GM19467 (cell line): ENCODE results near the gene SPACA6.

Experiments
- ATAC-seq: cut with Tn5 transposase; IDR thresholded peaks from one replicate; pipeline ENCODE4 v1.9.1; 2021; ENCODE audit warnings: mild to moderate bottlenecking, moderate library complexity; ENCODE audit not compliant: unreplicated experiment

The SPACA6 gene

GRCh38 chr19:51688671-51689571 is 4.2 kb upstream of the SPACA6 start:
- no peak for ATAC-seq

GRCh38 chr19:51689751-51690453 is 3.2 kb upstream of the SPACA6 start:
- no peak for ATAC-seq

GRCh38 chr19:51690454-51691073 is 2.6 kb upstream of the SPACA6 start:
- no peak for ATAC-seq

GRCh38 chr19:51691074-51691583 is 2.0 kb upstream of the SPACA6 start:
- ATAC-seq = no peak

GRCh38 chr19:51691584-51692428 is 1.3 kb upstream of the SPACA6 start:
- no peak for ATAC-seq

DNA sequence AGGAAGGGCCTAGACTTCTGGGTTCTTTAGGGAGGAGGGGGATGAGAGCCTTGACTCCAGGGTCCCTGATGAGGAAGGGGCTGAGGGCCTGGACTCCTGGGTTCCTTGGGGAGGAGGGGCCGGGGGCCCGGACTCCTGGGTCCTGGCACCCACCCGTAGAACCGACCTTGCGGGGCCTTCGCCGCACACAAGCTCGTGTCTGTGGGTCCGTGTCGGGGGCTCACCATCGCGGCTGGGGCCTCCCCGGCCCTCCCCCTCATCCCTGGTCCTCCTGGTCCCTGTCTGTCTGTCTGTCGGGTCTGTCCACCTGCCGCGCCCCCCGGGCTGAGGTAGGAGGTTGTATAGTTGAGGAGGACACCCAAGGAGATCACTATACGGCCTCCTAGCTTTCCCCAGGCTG is 662 bp upstream of the SPACA6 start:
- ATAC-seq = no peak

- no peak for ATAC-seq
Measured at GRCh38 chr19:51693819-51694218, 689 bp downstream of the SPACA6 start.

DNA sequence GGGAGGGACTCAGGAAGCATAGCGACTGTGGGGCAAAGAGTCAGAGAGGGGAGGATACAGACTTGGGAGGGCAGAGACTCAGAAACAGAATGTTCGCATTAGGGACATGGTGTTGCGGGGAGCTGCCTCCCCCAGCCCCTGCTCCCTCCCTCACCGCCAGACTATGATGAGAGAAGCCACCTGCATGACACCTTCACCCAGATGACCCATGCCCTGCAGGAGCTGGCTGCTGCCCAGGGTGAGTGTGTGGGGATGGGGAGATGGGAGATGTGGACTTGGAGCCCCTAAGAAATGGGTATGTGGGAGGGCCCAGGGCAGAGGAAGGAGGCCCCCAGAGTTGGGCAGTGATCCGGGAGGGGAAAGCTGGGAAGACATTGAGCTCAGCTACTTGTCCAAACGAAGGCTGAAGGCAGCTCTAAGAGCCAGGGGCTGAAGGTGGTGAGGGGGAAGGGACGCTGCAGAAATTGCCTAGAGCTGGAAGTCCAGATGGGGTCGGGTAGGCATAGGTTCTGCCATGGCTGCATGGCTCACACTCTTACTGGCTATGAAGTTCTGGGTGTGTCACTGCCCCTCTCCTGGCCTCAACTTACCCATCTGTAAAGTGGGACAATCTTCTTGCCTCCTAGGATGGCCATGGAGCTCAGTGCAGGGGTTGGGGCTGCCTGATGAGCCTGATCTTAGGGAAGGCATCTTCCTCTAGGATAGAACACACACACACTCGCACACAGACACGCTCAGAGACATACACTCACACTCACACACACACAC is 1.4 kb downstream of the SPACA6 start:
- no peak for ATAC-seq

- ATAC-seq = no peak
Measured at GRCh38 chr19:51695088-51695487, 2.0 kb downstream of the SPACA6 start.

DNA sequence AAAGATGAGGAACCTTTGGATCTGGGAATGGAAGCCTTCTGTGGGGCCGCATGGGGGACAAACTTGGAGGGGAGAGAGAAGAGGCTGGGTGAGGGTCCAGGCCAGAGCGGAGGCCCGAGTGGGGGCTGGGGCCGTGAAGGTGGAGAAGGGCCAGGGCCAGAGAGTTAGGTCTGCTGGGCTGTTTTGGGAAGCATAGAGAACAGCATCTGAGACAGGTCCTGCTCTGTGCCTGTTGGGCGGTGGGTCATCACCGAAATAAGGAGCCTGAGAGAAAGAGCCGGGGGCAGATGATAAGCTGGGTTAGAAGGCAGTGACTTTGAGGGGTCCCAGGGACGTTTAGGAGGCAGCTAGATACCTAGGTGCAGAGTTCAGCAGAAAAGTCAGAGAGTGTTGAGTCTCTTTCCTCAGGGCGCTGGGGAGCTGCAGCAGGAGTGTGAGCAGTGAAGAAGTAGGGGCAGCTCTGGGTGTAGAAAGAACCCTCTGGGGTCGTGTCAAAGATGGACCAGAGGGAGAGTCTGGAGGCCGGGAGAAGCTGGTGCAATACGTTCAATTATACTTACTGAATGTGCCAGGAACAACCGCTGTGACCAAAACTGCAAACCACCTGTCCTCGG is 2.7 kb downstream of the SPACA6 start:
- ATAC-seq = no peak

- ATAC-seq = no peak
Measured at GRCh38 chr19:51696606-51697005, 3.5 kb downstream of the SPACA6 start.

DNA sequence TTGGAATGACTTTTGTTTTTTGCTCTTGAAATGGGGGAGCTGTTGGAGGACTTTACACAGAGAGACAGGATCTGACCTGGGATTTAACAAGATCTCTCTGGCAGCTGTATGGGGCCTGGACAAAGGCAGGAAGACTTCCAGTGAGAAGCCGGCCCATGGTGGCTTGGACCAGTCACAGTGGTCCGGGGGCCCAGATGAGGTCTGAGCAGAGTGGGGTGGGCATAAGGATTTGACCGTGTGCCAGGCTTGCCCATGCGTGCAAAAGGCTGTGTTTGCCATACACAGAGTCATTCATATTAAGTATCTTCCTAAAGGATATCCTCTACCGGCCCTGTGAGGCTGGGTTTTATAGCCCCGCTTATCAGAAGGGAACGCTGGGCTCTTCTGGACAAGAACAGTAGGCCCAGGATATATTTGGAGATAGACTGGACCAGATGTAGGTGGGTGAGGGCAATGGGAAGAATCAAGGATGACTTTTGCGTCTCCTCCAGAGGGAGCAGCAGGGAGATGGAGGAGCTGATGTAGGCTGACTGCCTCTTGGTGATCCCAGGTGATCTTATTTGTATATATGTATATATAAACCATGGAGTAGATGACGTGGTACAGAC is 4.1 kb downstream of the SPACA6 start:
- ATAC-seq = no peak

- no peak for ATAC-seq
Measured at GRCh38 chr19:51698296-51698695, 5.2 kb downstream of the SPACA6 start.

- ATAC-seq = no peak
Measured at GRCh38 chr19:51699170-51699569, 6.0 kb downstream of the SPACA6 start.

GRCh38 chr19:51701468-51702100 is 8.5 kb downstream of the SPACA6 start:
- ATAC-seq = no peak

DNA sequence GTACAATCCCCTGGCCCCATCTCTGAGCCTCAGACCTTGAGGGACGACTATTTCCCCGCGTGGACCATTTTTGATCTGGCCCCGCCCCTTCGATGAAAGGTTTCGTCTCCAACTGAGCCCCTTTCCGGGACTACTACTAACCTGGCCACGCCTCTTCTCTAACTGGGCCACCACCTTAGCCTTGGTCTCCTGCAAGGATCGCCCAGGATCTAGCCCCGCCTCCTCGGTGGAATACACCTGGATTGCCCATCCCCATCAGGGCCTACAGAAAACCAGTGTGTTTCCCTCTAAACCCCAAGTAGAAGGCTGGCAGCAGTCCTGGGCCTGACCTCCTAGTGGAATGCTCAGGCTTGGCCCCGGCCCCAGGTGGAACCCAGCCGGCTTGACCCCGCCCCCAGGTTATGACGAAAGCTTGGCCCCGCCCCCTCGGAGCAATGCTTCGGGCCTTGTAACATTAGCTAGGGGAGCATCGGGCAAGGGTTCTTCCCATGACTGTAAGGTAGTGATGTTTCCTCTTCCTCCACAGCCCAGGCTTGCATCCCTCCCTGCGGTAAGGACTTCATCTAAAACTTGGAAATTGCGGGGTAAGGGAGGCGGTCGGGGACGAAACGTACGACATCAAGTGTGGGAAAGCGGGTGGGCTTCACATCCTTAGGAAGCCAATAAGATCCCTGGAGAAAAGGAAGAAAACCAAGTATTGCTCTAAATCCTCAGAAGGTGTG is 9.1 kb downstream of the SPACA6 start:
- no peak for ATAC-seq

DNA sequence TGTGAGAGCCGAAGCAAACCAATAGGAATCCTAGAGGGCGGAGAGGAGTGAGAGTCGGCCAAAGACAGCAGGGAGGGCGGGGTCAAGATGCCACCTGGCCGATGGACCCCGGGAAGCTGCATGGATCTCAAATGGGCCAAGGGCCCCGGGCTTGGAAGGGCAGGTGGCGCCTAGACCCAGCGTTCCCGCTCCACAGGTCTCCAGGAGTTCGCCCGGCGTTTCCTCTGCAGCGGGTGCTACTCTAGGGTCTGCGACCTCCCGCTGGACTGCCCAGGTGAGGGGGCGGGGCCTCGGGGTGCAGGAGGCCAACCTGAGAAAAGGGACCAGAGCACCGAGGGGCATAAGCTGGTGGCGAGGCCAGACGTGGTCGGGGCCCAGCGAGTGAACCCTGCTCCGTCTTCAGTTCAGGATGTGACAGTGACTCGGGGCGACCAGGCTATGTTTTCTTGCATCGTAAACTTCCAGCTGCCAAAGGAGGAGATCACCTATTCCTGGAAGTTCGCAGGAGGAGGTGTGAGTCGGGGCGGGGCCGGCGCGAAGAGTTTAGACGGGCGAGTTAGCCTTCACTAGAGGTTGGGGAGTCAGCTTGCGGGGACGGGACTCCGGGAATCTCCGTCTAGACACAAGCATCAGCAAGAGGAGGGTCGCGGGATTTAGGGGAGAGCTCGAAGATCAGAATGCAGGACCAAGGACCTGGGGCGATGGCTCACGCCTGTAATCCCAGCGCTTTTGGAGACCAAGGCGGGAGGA is 9.9 kb downstream of the SPACA6 start:
- no peak for ATAC-seq
